Chondrocyte (in vitro differentiated cells): ENCODE measurements around the gene NHSL2. TPM values are rescaled to one million over a fixed set of nuclear protein-coding genes. Genes with fewer than 3 reads are reported as not detected.

Experiments
- DNase-seq: peaks from one replicate; pipeline ENCODE4 v3.0.0; 2021; ENCODE audit warnings: mixed read lengths, low spot score
- H3K27ac Mint-ChIP-seq: one replicate; pipeline ENCODE4 v1.8.0; 2021; ENCODE audit warnings: mild to moderate bottlenecking, moderate library complexity, mixed read lengths; ENCODE audit not compliant: unreplicated experiment
- H3K27me3 Mint-ChIP-seq: 2 replicates; pipeline ENCODE4 v1.8.0; 2021; ENCODE audit warnings: low read depth, mixed read lengths
- H3K36me3 Mint-ChIP-seq: 2 replicates; pipeline ENCODE4 v1.8.0; 2021; ENCODE audit warnings: low read depth, mixed read lengths
- H3K4me1 Mint-ChIP-seq: 2 replicates; pipeline ENCODE4 v1.8.0; 2021; ENCODE audit warnings: low read depth, mild to moderate bottlenecking, mixed read lengths
- H3K4me3 Mint-ChIP-seq: one replicate; pipeline ENCODE4 v1.8.0; 2021; ENCODE audit warnings: mild to moderate bottlenecking, moderate library complexity, mixed read lengths; ENCODE audit not compliant: unreplicated experiment
- H3K9me3 Mint-ChIP-seq: 2 replicates; pipeline ENCODE4 v1.8.0; 2021; ENCODE audit warnings: low read depth, mixed read lengths
- CTCF ChIP-seq: fragments of 200-600 bp; sonication (generic); IDR thresholded peaks from 2 replicates; pipeline ENCODE4 v1.5.0; 2021; ENCODE audit warnings: antibody characterized with exemption, mild to moderate bottlenecking, moderate library complexity
- total RNA-seq: library from RNA; stranded (reverse); gene quantifications from 3 replicates; pipeline ENCODE4 v1.2.1, GENCODE V29; 2021

Gene NHSL2
- total RNA-seq, 1 donor from 2014 or later, result 2.1 TPM

GRCh38 chrX:71978164-71978563 lies 67.5 kb downstream of the NHSL2 start:
- no peak overlapping the region for H3K27ac Mint-ChIP-seq
- H3K36me3 Mint-ChIP-seq, result no peaks in the 10 kb centered on the region
- TF ChIP-seq CTCF, result no peak
- DNase-seq, result no peak
- peaks cover 14% of the 10 kb centered on the region for H3K9me3 Mint-ChIP-seq
- no peaks in the 10 kb centered on the region for H3K4me1 Mint-ChIP-seq
- no peaks in the 10 kb centered on the region for H3K27me3 Mint-ChIP-seq
- H3K4me3 Mint-ChIP-seq, result no peak overlapping the region

- Mint-ChIP-seq H3K9me3 (peaks cover 5% of the 10 kb centered on the region), H3K27ac (no peak overlapping the region)
Measured at GRCh38 chrX:71989768-71990426, 79.3 kb downstream of the NHSL2 start.

GRCh38 chrX:71990518-71990917 lies 79.9 kb downstream of the NHSL2 start:
- H3K4me3 Mint-ChIP-seq, result no peak overlapping the region
- H3K36me3 Mint-ChIP-seq, result no peaks in the 10 kb centered on the region
- no peak overlapping the region for H3K27ac Mint-ChIP-seq
- no peaks in the 10 kb centered on the region for H3K27me3 Mint-ChIP-seq
- H3K9me3 Mint-ChIP-seq, result peaks cover 4% of the 10 kb centered on the region
- TF ChIP-seq CTCF, result no peak
- DNase-seq, result no peak
- peaks cover 12% of the 10 kb centered on the region for H3K4me1 Mint-ChIP-seq

More at GRCh38 chrX:71989768-71990426, 79.3 kb downstream of the NHSL2 start:
- H3K4me3 Mint-ChIP-seq, result no peak overlapping the region
- no peaks in the 10 kb centered on the region for H3K27me3 Mint-ChIP-seq
- peaks cover 12% of the 10 kb centered on the region for H3K4me1 Mint-ChIP-seq
- no peaks in the 10 kb centered on the region for H3K36me3 Mint-ChIP-seq
- no peak for DNase-seq
- TF ChIP-seq CTCF, result no peak

- Mint-ChIP-seq H3K9me3 (peaks cover 2% of the 10 kb centered on the region), H3K36me3 (no peaks in the 10 kb centered on the region), H3K27ac (no peak overlapping the region), H3K27me3 (no peaks in the 10 kb centered on the region), H3K4me1 (peaks cover 12% of the 10 kb centered on the region), H3K4me3 (no peak overlapping the region)
- TF ChIP-seq CTCF, result no peak
- no peak for DNase-seq
Measured at GRCh38 chrX:71991164-71991563, 80.5 kb downstream of the NHSL2 start.

GRCh38 chrX:71992711-71993110 lies 82.1 kb downstream of the NHSL2 start:
- Mint-ChIP-seq H3K36me3 (no peaks in the 10 kb centered on the region), H3K9me3 (peaks cover 2% of the 10 kb centered on the region), H3K4me1 (peaks cover 24% of the 10 kb centered on the region), H3K4me3 (no peak overlapping the region), H3K27ac (no peak overlapping the region), H3K27me3 (no peaks in the 10 kb centered on the region)
- TF ChIP-seq CTCF, result no peak
- no peak for DNase-seq
